ENCODE results near the gene RBM19.

The RBM19 gene

DNA sequence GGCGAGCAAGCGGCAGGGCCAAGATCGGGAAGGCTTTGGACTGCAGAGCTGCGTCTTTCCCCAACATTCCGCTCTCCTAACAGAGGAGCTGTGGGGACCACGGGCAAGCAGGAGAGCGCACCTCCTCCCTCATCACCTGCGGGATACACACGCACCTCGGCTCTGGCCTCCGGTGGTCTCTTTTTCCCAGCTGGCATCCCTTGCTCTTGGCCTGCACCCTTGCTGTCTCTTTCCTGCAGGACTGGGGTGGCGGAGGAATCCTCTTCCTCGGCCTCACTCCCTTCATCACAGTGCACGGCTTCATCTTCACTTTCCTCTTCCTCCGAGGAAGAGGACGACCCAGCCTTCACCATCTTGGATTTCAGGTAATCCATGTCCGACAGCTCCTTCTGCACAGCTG is 8.5 kb downstream of the RBM19 start:
- in situ Hi-C loops (cut with MboI; ENCODE audit: low sequenced_read_pairs): no loop called here

GRCh38 chr12:113955109-113955970 is 10.8 kb downstream of the RBM19 start:
- in situ Hi-C loops (cut with MboI; ENCODE audit: low sequenced_read_pairs): no loop called here

DNA sequence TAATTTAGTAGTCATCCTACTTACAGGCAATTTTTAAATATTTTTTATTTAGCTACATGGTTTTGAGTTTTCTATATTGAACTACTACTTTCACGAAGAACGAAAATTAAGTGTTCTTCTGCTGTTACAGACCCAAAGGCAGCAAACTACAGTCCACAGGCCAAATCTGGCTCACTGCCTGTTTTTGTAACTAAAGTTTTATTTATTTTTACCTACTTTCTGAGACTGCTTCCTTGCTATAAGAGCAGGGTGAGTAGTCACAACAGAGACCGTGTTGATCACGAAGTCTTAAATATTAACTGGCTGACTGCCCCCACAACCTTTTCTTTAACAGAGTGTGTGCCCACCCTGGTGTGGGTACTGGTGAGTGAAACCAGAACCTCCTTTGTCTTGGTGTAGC is 11.6 kb downstream of the RBM19 start:
- in situ Hi-C loops (cut with MboI; ENCODE audit: low sequenced_read_pairs): no loop called here

GRCh38 chr12:113950873-113951272 is 15.3 kb downstream of the RBM19 start:
- in situ Hi-C loops (cut with MboI; ENCODE audit: low sequenced_read_pairs): no loop called here

- in situ Hi-C loops (cut with MboI; ENCODE audit: low sequenced_read_pairs): no loop called here
Observed at GRCh38 chr12:113949321-113950305, 16.5 kb downstream of the RBM19 start.

DNA sequence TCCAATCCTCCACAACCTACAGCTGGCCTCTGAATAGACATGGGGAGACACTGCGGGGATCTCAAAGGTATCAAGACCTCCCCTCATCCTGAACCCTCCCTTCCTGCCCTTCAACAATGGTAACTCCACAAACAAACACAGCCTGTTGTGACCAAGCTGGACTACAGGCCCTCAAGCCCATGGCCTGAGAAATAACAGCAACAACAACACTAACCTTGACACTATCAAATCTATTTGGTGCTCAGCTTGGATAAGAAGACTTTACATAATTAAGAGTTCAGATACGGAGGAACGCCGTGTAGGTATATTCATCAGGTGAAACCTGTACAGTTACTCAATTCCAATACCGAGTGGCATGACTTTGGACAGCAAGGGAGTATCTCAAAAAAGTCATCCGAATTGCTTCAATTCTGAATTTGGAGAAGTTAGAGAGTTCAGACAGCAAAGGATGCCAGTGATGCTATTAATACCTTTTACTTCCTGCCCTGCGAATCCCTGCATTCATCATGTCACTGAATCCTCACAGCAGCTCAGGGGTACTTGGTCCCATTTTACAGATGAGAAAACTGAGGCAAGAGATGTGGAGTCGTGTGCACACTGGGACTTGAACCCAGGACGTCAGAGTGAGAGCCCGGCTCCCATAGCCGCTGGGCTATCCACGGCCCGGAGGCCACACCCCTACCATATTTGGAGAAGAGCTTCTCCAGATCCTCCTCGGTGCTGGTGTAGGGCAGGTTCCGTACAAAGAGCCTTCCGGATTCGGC is 17.8 kb downstream of the RBM19 start:
- in situ Hi-C loops (cut with MboI; ENCODE audit: low sequenced_read_pairs): no loop called here

DNA sequence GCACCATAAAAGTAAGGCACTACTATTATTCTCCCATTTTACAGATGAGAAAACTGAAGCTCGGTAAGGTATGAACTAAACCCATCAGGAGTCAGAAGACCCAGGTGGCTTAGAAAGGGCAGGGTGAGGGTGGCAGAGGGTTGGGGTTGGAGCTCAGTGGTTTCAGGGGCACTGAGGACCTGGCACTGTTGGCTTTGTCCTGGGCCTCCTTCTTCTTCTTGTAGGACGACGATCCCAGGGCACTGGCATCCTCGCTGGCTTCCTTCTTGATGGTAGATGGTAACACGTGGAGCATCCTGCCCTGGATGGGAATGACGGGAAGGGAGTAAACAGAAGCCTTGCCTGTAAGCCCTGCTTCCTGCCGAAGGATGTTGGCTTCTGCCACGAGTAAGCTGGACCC is 19.9 kb downstream of the RBM19 start:
- in situ Hi-C loops (cut with MboI; ENCODE audit: low sequenced_read_pairs): no loop called here

- in situ Hi-C loops (cut with MboI; ENCODE audit: low sequenced_read_pairs): no loop called here
Observed at GRCh38 chr12:113945174-113946173, 20.7 kb downstream of the RBM19 start.

- in situ Hi-C loops (cut with MboI; ENCODE audit: low sequenced_read_pairs): no loop called here
Observed at GRCh38 chr12:113942209-113942608, 23.9 kb downstream of the RBM19 start.

GRCh38 chr12:113941208-113941486 is 25.0 kb downstream of the RBM19 start:
- in situ Hi-C loops (cut with MboI; ENCODE audit: low sequenced_read_pairs): no loop called here

DNA sequence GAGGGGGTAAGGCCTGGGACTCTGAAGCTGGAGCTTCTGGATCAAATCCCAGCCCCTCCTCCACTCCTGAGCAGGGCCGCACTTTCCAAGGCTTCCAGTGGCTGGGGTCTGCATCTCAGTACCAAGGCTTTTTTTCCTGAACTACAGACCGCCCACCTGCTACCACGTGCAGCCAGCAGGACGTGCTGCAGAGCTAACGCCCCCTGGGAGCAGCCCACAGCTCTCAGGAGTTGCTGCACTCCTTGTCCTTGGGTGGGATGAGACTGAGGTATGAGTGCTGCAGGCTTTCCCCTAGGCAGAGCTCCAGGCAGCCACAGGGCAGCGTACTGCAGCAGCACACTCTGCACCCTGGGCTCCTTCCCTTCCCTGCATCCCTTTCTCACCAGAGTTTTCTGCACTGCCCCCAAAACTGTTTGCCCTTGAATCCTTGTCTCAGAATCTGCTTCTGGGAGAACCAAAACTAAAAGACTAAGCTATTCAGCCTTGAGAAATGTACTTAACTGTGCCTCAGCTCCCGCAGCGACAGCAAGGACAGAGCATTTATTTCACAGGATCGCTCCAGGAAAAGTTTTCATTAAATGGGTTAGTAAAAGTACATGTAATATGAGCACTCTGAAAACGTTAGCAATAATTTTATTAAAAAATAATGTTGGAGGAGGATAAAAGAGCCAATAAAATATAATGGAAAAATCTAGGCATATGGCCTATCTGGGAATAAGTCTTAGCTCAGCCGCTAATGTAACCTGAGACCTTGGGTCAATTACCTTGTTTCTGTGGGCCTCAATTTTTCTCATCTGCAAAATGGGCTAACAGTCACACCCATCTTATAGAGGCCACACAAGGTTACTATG is 25.5 kb downstream of the RBM19 start:
- in situ Hi-C loops (cut with MboI; ENCODE audit: low sequenced_read_pairs): no loop called here

DNA sequence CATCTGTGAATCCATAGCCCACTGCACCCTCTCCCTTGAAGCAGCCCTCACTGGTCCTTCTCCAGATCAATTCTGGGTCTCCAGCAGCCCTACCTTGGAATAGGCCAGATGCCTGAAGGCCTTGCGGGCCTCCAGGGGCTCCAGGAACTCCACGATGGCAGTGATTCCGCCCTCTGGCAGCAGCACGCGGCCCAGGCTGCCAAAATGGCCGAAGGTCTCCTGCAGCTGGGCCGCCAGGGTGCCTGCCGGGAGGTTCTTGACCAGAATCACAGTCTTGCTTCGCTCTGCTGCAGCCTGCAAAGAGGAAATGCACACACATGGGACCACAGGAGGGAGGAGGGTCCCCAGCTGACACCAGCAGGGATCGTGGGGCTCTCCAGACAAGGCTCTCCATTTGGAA is 26.3 kb downstream of the RBM19 start:
- in situ Hi-C loops (cut with MboI; ENCODE audit: low sequenced_read_pairs): no loop called here

DNA sequence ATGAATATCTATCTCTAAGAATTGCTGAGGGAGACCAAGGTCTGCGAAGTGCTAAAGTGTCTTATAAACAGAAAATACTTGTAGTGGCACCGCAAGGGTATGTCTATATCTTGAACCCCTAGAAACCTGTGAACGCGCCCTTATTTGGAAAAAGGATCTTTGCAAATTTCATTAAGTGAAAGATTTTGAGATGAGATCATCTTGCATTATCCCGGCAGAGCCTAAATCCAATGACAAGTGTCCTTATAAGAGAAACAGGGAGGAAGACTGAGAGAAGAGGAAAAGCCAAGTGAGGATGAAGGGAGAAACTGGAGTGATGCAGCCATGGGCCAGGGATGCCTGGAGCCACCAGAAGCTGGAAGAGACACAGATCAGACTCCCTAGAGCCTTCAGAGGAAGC is 27.7 kb downstream of the RBM19 start:
- in situ Hi-C loops (cut with MboI; ENCODE audit: low sequenced_read_pairs): no loop called here

DNA sequence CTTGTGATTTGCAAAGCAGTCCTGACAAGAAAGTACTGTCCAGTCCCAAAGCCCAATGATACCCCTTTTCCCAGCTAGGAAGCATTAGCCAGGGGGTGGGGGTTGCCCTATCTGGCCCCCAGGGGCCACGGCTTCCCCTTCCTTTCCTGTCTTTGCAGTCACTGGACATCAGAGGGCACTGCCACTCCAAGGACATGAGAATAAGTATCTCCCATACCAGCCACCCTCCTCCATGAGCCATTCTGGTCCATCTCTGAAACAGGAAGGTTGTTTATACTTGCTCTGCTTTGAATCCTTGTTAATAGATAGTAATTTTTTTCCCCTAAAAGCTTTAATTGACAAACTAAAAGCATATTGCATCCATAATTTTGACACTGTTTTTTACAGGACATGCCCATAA is 29.7 kb downstream of the RBM19 start:
- in situ Hi-C loops (cut with MboI; ENCODE audit: low sequenced_read_pairs): no loop called here

- in situ Hi-C loops (cut with MboI; ENCODE audit: low sequenced_read_pairs): no loop called here
Observed at GRCh38 chr12:113935459-113935858, 30.7 kb downstream of the RBM19 start.

- in situ Hi-C loops (cut with MboI; ENCODE audit: low sequenced_read_pairs): no loop called here
Observed at GRCh38 chr12:113934946-113935345, 31.2 kb downstream of the RBM19 start.

- in situ Hi-C loops (cut with MboI; ENCODE audit: low sequenced_read_pairs): no loop called here
Observed at GRCh38 chr12:113934060-113934814, 31.9 kb downstream of the RBM19 start.

- in situ Hi-C loops (cut with MboI; ENCODE audit: low sequenced_read_pairs): no loop called here
Observed at GRCh38 chr12:113933201-113933786, 32.8 kb downstream of the RBM19 start.

All from hTERT RPE-1 (cell line).